K562 (cell line): ENCODE results near the gene GMPR. TPM values are rescaled to one million over a fixed set of nuclear protein-coding genes. Genes with fewer than 3 reads are reported as not detected.

Experiments used
- CAMTA2 ChIP-seq: fragments of 250-450 bp; sonication (Bioruptor Pico); conservative IDR thresholded peaks from 2 replicates; pipeline ENCODE4 v1.5.1; 2022
- ELK1 ChIP-seq: sonication (generic); formaldehyde crosslinking; IDR thresholded peaks from 2 replicates; pipeline ENCODE4 v1.8.1; 2022; ENCODE audit warnings: missing genetic modification reagents
- MTA3 ChIP-seq: fragments of 450-650 bp; formaldehyde crosslinking; IDR thresholded peaks from 2 replicates; pipeline ENCODE4 v1.6.1; 2017; ENCODE audit warnings: mild to moderate bottlenecking, borderline replicate concordance
- MYBL2 ChIP-seq, 2 experiments: fragments of 450-650 bp in 1 of 2; sonication (generic) in 1 of 2; formaldehyde crosslinking in 1 of 2; IDR thresholded peaks; 2 replicates each; pipeline versions ENCODE4 v1.6.1 to v1.8.1; 2017 to 2022; ENCODE audit warnings: borderline replicate concordance in 1 of 2, inconsistent platforms in 1 of 2, low read depth in 1 of 2, mild to moderate bottlenecking in 1 of 2, missing genetic modification reagents in 1 of 2, moderate library complexity in 1 of 2
- PHF21A ChIP-seq: fragments of 450-650 bp; IDR thresholded peaks from 2 replicates; pipeline ENCODE4 v1.6.1; 2017; ENCODE audit warnings: low read depth, borderline replicate concordance
- PML ChIP-seq: IDR thresholded peaks from 2 replicates; pipeline ENCODE4 v1.6.1; 2012; ENCODE audit warnings: low read length, inconsistent platforms
- POU5F1 ChIP-seq: fragments of 150-350 bp; IDR thresholded peaks from 2 replicates; pipeline ENCODE4 v1.6.1; 2014; ENCODE audit warnings: borderline replicate concordance, low read length, low read depth, mild to moderate bottlenecking; ENCODE audit not compliant: partially characterized antibody
- REST ChIP-seq, 2 experiments: fragments of 450-650 bp; formaldehyde crosslinking in 1 of 2; IDR thresholded peaks; 2 replicates each; pipeline versions ENCODE4 v1.4.0 to v1.6.1; 2014 to 2020; ENCODE audit warnings: mild to moderate bottlenecking in 2 of 2, borderline replicate concordance in 1 of 2, low read depth in 1 of 2
- THAP12 ChIP-seq: fragments of 250-450 bp; sonication (Bioruptor Pico); IDR thresholded peaks from 2 replicates; pipeline ENCODE4 v1.9.0; 2021; ENCODE audit warnings: mild to moderate bottlenecking, inconsistent platforms
- TOE1 ChIP-seq, 2 experiments: fragments of 450-650 bp in 1 of 2; sonication (generic) in 1 of 2; formaldehyde crosslinking in 1 of 2; IDR thresholded peaks; 2 replicates each; pipeline versions ENCODE4 v1.7.1 to v1.8.0; 2016 to 2022; ENCODE audit warnings: borderline replicate concordance in 2 of 2, mild to moderate bottlenecking in 2 of 2, antibody characterized with exemption in 1 of 2, inconsistent platforms in 1 of 2, low read depth in 1 of 2, missing genetic modification reagents in 1 of 2, moderate library complexity in 1 of 2
- ZC3H4 ChIP-seq: sonication (generic); formaldehyde crosslinking; IDR thresholded peaks from 2 replicates; pipeline ENCODE4 v1.9.0; 2021; ENCODE audit warnings: missing genetic modification reagents, borderline replicate concordance
- polyA plus RNA-seq, 8 experiments: library from polyadenylated mRNA; depleted of rRNA in 4 of 8; stranded (reverse) in 5 of 8; unstranded in 3 of 8; fragments of >200 nt; fragmentation: Nextera tagmentation in 2 of 8; fragmentation: Illumina TruSeq in 1 of 8; extraction: Ambion mirVana in 2 of 8; extraction: Trizol in 1 of 8; gene quantifications; 2 replicates each; pipeline versions ENCODE4 v1.2.1 to v1.2.3, GENCODE V29; 2011 to 2014; ENCODE audit warnings: inconsistent platforms in 1 of 8, missing spikeins in 1 of 8
- total RNA-seq, 7 experiments: library from RNA; depleted of rRNA in 6 of 7; stranded (reverse); fragments of >200 nt in 6 of 7; fragmentation: Illumina TruSeq in 2 of 7; extraction: Trizol in 2 of 7; gene quantifications; 2 replicates each; pipeline versions ENCODE4 v1.2.1 to v1.2.3, GENCODE V29; 2011 to 2021; ENCODE audit warnings: low replicate concordance in 1 of 7

The GMPR gene
- total and polyA plus RNA-seq, 9 of the 15 experiments (the other 6 are each of a cell fraction or from before 2014, with no cell fraction given) = 34.6 to 83.7 (median 49.8) TPM

GRCh38 chr6:16238057-16238962 is at the start of gene GMPR (continued):
- TF ChIP-seq REST (IDR thresholded peaks at IDR 0.05; ENCODE audit: borderline replicate concordance) (peak; percentile 44), REST (CRISPR knock-in tag; IDR thresholded peaks at IDR 0.05; ENCODE audit: low read depth) (0 out of 2 replicates have a peak, but pooled peaks have one; percentile 44), ZC3H4 (CRISPR knock-in tag) (no peak), MYBL2 (IDR thresholded peaks at IDR 0.05; ENCODE audit: low read depth) (no peak), MYBL2 (CRISPR knock-in tag; IDR thresholded peaks at IDR 0.05; ENCODE audit: borderline replicate concordance) (no peak), PML (no peak), MTA3 (peak; percentile 90), ELK1 (CRISPR knock-in tag) (no peak), THAP12 (CRISPR knock-in tag) (peak; percentile 39; the same call in 1 of the 2 replicates), CAMTA2 (CRISPR knock-in tag) (no peak), PHF21A (0 out of 2 replicates have a peak, but pooled peaks have one; percentile 39), POU5F1 (no peak), TOE1 (IDR thresholded peaks at IDR 0.05; ENCODE audit: borderline replicate concordance) (no peak; the same call in 1 of the 2 replicates), TOE1 (CRISPR knock-in tag; IDR thresholded peaks at IDR 0.05; ENCODE audit: borderline replicate concordance, low read depth) (0 out of 2 replicates have a peak, but pooled peaks have one; percentile 38)
